KMS-11 (cell line): ENCODE results near the gene MYO18A.

Source experiments
- H2AFZ ChIP-seq: fragments of 200-600 bp; sonication (generic); 2 replicates; pipeline ENCODE4 v1.6.1; 2016; ENCODE audit warnings: antibody characterized with exemption, mixed run types, low read depth
- H3K27ac ChIP-seq: fragments of 200-600 bp; sonication (generic); 2 replicates; pipeline ENCODE4 v1.6.1; 2016; ENCODE audit warnings: mild to moderate bottlenecking, mixed run types
- H3K27me3 ChIP-seq: fragments of 200-600 bp; sonication (generic); 2 replicates; pipeline ENCODE4 v1.6.1; 2017; ENCODE audit warnings: mild to moderate bottlenecking, low read depth, mixed run types, moderate library complexity; ENCODE audit not compliant: insufficient read depth
- H3K36me3 ChIP-seq: fragments of 200-600 bp; sonication (generic); 2 replicates; pipeline ENCODE4 v1.6.1; 2017; ENCODE audit warnings: mild to moderate bottlenecking, mixed run types; ENCODE audit not compliant: insufficient read depth
- H3K4me1 ChIP-seq: fragments of 200-600 bp; sonication (generic); 2 replicates; pipeline ENCODE4 v1.6.1; 2016; ENCODE audit warnings: mild to moderate bottlenecking, low read depth, mixed run types; ENCODE audit not compliant: poor library complexity, severe bottlenecking
- H3K4me2 ChIP-seq: fragments of 200-600 bp; sonication (generic); 2 replicates; pipeline ENCODE4 v1.7.0; 2016; ENCODE audit warnings: mild to moderate bottlenecking, mixed run types
- H3K4me3 ChIP-seq: fragments of 200-600 bp; sonication (generic); IDR thresholded peaks from 2 replicates; pipeline ENCODE4 v1.6.1; 2017; ENCODE audit warnings: low read depth, low read length, mixed read lengths; ENCODE audit not compliant: insufficient read depth
- H3K79me2 ChIP-seq: fragments of 200-600 bp; sonication (generic); 2 replicates; pipeline ENCODE4 v1.6.1; 2016; ENCODE audit warnings: low read depth, mixed run types; ENCODE audit not compliant: insufficient read depth
- H3K9ac ChIP-seq: fragments of 200-600 bp; sonication (generic); 2 replicates; pipeline ENCODE4 v1.6.1; 2016; ENCODE audit warnings: mild to moderate bottlenecking, mixed run types
- H4K20me1 ChIP-seq: fragments of 200-600 bp; sonication (generic); 2 replicates; pipeline ENCODE4 v1.6.1; 2016; ENCODE audit warnings: mild to moderate bottlenecking, mixed run types; ENCODE audit not compliant: insufficient read depth
- CTCF ChIP-seq: fragments of 200-600 bp; sonication (generic); conservative IDR thresholded peaks from 2 replicates; pipeline ENCODE4 v1.6.1; 2017; ENCODE audit warnings: low read depth, mild to moderate bottlenecking, antibody characterized with exemption, low read length, moderate library complexity, mixed read lengths

The MYO18A gene

DNA sequence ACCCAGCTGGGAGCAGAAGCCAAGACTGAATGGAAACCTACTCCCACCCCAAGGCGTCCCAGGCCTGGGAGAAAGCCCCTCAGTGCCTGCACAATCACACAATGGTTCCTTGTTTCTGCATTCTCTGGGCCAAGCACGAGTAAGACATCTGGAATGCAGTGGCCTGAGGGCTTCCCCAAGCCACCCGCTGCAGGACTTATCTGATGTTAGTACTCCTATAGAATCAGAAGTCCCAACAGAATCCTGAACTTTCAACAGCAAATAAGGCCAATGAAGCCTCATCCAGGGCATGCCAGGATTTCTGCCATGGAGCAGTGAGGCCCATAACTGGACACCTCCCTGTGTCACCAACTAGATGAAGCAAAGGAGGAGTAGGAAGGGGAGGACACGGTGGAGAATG is 28.6 kb downstream of the MYO18A start:
- Histone ChIP-seq H3K9ac (no peak overlapping the region), H3K4me3 (no peak overlapping the region), H3K79me2 (no peaks in the 10 kb centered on the region), H3K4me1 (peaks cover 13% of the 10 kb centered on the region), H2AFZ (no peak overlapping the region), H4K20me1 (no peaks in the 10 kb centered on the region), H3K36me3 (no peaks in the 10 kb centered on the region), H3K27ac (no peak overlapping the region), H3K27me3 (no peaks in the 10 kb centered on the region), H3K4me2 (no peak overlapping the region)
- TF ChIP-seq CTCF = no peak

DNA sequence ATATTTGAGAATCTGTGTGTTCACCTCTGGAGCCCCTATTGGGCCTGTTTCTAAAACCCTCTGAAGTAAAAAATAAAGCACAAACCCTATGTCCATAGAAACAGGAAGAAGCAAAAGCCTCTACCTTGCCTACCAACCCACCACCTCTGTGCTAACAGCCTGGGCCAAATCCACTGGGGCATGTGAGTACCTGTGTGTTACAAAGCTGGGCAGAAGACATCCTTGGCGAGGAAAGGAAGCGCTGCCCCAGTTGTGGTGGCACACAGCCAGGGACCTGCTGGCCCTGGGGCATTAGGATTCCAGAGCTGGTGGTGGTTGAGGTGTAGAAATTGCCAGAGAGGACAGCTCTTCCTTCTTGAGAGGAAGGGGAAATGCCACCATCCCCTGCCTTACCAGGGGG is 30.0 kb downstream of the MYO18A start:
- Histone ChIP-seq H3K9ac (no peak overlapping the region), H3K4me1 (peaks cover 20% of the 10 kb centered on the region), H3K4me3 (no peak overlapping the region), H4K20me1 (no peaks in the 10 kb centered on the region), H3K36me3 (no peaks in the 10 kb centered on the region), H3K4me2 (no peak overlapping the region), H2AFZ (no peak overlapping the region), H3K27me3 (no peaks in the 10 kb centered on the region), H3K79me2 (no peaks in the 10 kb centered on the region), H3K27ac (no peak overlapping the region)
- TF ChIP-seq CTCF = no peak

DNA sequence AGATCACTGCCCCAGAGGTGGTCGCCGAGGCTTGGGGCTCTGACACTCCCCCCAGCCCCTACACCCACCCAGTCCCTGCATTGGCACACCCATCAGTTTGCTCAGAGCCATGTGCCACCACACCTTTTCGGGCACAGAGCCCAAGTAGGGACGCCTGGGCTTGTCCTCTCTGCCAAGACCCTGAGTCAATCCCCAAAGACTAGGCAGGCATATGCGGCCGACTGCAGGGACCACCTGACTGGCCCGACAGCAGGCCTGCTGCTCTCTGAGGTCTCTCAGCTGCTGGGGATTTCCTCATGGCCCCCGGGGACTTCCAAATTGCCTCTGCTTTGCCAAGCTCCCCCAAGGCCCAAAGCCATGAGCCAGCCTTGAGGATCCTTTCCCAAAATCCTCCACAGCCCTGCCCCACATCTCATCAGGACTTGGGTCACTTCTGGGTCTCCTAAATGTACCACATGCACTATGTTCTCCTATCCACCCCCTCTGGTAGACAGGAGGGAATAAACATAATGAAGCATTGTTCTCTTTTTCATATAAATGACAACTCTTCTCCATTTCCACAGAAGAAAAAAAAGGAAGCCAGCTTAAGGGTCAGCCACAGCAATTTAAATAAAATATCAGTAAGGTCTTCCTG is 30.6 kb downstream of the MYO18A start:
- no peaks in the 10 kb centered on the region for H4K20me1 ChIP-seq
- H3K27ac ChIP-seq = no peak overlapping the region
- H3K4me3 ChIP-seq = no peak overlapping the region
- H3K27me3 ChIP-seq = no peaks in the 10 kb centered on the region
- H3K36me3 ChIP-seq = no peaks in the 10 kb centered on the region
- no peaks in the 10 kb centered on the region for H3K79me2 ChIP-seq
- peaks cover 22% of the 10 kb centered on the region for H3K4me1 ChIP-seq
- peak overlapping the region; percentile 49; the same call in 1 of the 2 replicates for H3K9ac ChIP-seq
- peak overlapping the region; percentile 91 for H2AFZ ChIP-seq
- no peak for TF ChIP-seq CTCF
- H3K4me2 ChIP-seq = peak overlapping the region; percentile 82

GRCh38 chr17:29148790-29149430 is 31.3 kb downstream of the MYO18A start:
- no peaks in the 10 kb centered on the region for H3K27me3 ChIP-seq
- H4K20me1 ChIP-seq = no peaks in the 10 kb centered on the region
- H3K4me3 ChIP-seq = no peak overlapping the region
- H3K4me1 ChIP-seq = peaks cover 22% of the 10 kb centered on the region
- H3K79me2 ChIP-seq = no peaks in the 10 kb centered on the region
- peak overlapping the region; percentile 91 for H2AFZ ChIP-seq
- H3K27ac ChIP-seq = peak overlapping the region; percentile 43
- no peaks in the 10 kb centered on the region for H3K36me3 ChIP-seq
- peak; percentile 83 for TF ChIP-seq CTCF
- peak overlapping the region; percentile 82 for H3K4me2 ChIP-seq
- peak overlapping the region; percentile 49; the same call in 1 of the 2 replicates for H3K9ac ChIP-seq
